ENCODE data around the gene VAMP5.
"Not testable (repeated sequence)": the region's sequence is repeated elsewhere in the genome, so short reads cannot be mapped to it uniquely, and the experiment has no call there.

Gene VAMP5

GRCh38 chr2:85550486-85550885 is 33.7 kb upstream of the VAMP5 start:
- TF ChIP-seq CTCF (IDR thresholded peaks at IDR 0.05; ENCODE audit: extremely low read depth, insufficient read depth, missing control alignments): no peak
- in situ Hi-C loops (cut with MboI; ENCODE audit: low pct_unique_long_range_greater_than_20kb, low sequenced_read_pairs, unreplicated experiment): loop anchor here (5.0 kb wide), 1 partner anchor 128 kb away; no protein-coding TSS in a partner anchor
- no peak for DNase-seq (ENCODE audit: low spot score)

- peak; percentile 86 for TF ChIP-seq CTCF (IDR thresholded peaks at IDR 0.05; ENCODE audit: extremely low read depth, insufficient read depth, missing control alignments)
- in situ Hi-C loops (cut with MboI; ENCODE audit: low pct_unique_long_range_greater_than_20kb, low sequenced_read_pairs, unreplicated experiment): loop anchor here (5.0 kb wide), 1 partner anchor 130 kb away; no protein-coding TSS in a partner anchor
- peak; percentile 69 for DNase-seq (ENCODE audit: low spot score)
Measured at GRCh38 chr2:85551698-85552678, 32.2 kb upstream of the VAMP5 start.

DNA sequence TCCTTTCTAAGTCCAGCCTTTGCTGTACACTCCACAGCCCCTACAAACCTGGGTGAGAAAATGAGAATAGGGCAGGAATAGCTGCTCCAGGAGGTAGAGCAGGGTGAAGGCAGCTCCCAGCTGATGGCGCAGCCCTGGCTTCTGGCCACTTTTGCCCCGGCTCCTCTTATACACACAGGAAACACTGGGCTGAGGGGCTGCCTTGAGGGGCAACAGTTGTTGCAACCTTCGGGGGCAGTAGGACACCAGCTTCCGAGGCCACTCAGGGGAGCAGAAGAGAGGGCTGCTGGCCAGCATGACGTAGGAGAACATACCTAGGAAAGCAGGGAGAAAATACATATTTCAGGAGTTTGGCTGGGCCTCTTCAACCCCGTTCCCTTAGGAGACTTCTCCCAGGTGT is 31.0 kb upstream of the VAMP5 start:
- DNase-seq (ENCODE audit: low spot score): no peak
- no peak for TF ChIP-seq CTCF (IDR thresholded peaks at IDR 0.05; ENCODE audit: extremely low read depth, insufficient read depth, missing control alignments)
- in situ Hi-C loops (cut with MboI; ENCODE audit: low pct_unique_long_range_greater_than_20kb, low sequenced_read_pairs, unreplicated experiment): loop anchor here (5.0 kb wide), 1 partner anchor 131 kb away; no protein-coding TSS in a partner anchor

- TF ChIP-seq CTCF (IDR thresholded peaks at IDR 0.05; ENCODE audit: extremely low read depth, insufficient read depth, missing control alignments): no peak
- in situ Hi-C loops (cut with MboI; ENCODE audit: low pct_unique_long_range_greater_than_20kb, low sequenced_read_pairs, unreplicated experiment): loop anchor here (5.0 kb wide), 1 partner anchor 133 kb away; no protein-coding TSS in a partner anchor
- no peak for DNase-seq (ENCODE audit: low spot score)
Measured at GRCh38 chr2:85554980-85555612, 29.1 kb upstream of the VAMP5 start.

DNA sequence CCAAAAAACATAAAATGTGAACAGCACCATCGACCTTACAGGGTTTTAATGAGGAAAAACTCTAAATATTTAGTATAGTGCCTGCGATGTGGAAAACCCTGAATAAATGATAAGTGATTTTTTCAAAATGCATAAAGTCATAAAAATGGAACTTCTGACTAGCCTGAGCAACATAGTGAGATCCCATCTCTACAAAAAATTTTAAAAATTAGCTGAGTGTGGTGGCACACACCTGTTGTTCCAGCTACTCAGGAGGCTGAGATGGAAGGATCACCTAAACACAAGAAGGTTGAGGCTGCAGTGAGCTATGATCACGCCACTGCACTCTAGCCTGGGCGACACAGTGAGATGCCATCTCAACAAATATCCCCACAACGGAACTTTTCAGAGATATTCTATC is 27.1 kb upstream of the VAMP5 start:
- TF ChIP-seq CTCF (IDR thresholded peaks at IDR 0.05; ENCODE audit: extremely low read depth, insufficient read depth, missing control alignments): no peak
- DNase-seq (ENCODE audit: low spot score): no peak
- in situ Hi-C loops (cut with MboI; ENCODE audit: low pct_unique_long_range_greater_than_20kb, low sequenced_read_pairs, unreplicated experiment): no loop called here

DNA sequence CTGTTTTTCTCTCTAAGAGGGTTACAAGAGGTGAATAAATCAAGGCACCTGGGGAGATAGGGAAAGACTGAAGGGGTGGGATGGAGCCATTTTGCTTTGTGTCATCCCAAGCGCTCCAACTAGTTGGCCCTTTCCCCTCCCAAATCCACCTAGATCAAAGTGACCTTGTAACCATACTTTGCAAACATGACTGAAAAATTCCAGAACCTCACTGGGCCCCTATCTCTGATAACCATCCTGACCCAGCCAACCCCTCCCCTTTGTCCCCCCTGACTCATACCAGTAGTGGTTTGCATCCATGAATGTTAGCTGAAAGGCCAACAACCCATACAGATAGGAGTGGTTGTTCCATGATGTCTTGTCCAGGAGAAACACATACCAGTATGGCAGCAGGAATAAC is 26.1 kb upstream of the VAMP5 start:
- in situ Hi-C loops (cut with MboI; ENCODE audit: low pct_unique_long_range_greater_than_20kb, low sequenced_read_pairs, unreplicated experiment): no loop called here

DNA sequence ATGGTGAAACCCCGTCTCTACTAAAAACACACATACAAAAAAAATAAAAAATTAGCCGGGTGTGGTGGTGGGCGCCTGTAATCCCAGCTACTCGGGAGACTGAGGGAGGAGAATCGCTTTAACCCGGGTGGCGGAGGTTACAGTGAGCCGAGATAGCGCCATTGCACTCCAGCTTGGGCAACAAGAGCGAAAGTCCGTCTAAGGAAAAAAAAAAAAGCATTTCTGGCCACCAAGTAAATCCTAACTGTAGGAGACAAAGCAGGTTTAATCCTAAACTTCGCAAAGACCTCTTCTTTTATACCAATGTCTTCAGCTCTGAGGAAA is 23.9 kb upstream of the VAMP5 start:
- in situ Hi-C loops (cut with MboI; ENCODE audit: low pct_unique_long_range_greater_than_20kb, low sequenced_read_pairs, unreplicated experiment); DNase-seq (ENCODE audit: low spot score): not testable (repeated sequence)

More for the DNA sequence above, 26.1 kb upstream of the VAMP5 start:
- no peak for DNase-seq (ENCODE audit: low spot score)
- TF ChIP-seq CTCF (IDR thresholded peaks at IDR 0.05; ENCODE audit: extremely low read depth, insufficient read depth, missing control alignments): no peak
